Progenitor cell of endocrine pancreas (in vitro differentiated cells): ENCODE measurements around the gene TBC1D8. TPM values are rescaled to one million over a fixed set of nuclear protein-coding genes. Genes with fewer than 3 reads are reported as not detected.

Experiments
- DNase-seq: peaks from one replicate; pipeline ENCODE4 v3.0.0; 2021; ENCODE audit warnings: low spot score; ENCODE audit not compliant: unreplicated experiment
- H3K27ac Mint-ChIP-seq: 2 replicates; pipeline ENCODE4 v1.8.0; 2021; ENCODE audit warnings: mild to moderate bottlenecking, moderate library complexity, mixed read lengths
- H3K27me3 Mint-ChIP-seq: 2 replicates; pipeline ENCODE4 v1.8.0; 2021; ENCODE audit warnings: mixed read lengths
- H3K36me3 Mint-ChIP-seq: 2 replicates; pipeline ENCODE4 v1.8.0; 2022; ENCODE audit warnings: mixed read lengths; ENCODE audit not compliant: insufficient read depth
- H3K4me1 Mint-ChIP-seq: 2 replicates; pipeline ENCODE4 v1.8.0; 2021; ENCODE audit warnings: low read depth, mixed read lengths
- H3K4me3 Mint-ChIP-seq: 2 replicates; pipeline ENCODE4 v1.8.0; 2021; ENCODE audit warnings: low read depth, mild to moderate bottlenecking, moderate library complexity, mixed read lengths
- H3K9me3 Mint-ChIP-seq: 2 replicates; pipeline ENCODE4 v1.8.0; 2021; ENCODE audit warnings: low read depth, mixed read lengths
- total RNA-seq: library from RNA; stranded (reverse); gene quantifications from 2 replicates; pipeline ENCODE4 v1.2.1, GENCODE V29; 2021
- TF ChIP-seq, protein P1 (sequence below): fragments of 200-600 bp; sonication (generic); IDR thresholded peaks from one replicate; pipeline ENCODE4 v1.5.0; 2021; ENCODE audit warnings: antibody characterized with exemption, mild to moderate bottlenecking; ENCODE audit not compliant: unreplicated experiment

Gene TBC1D8
- total RNA-seq, 1 donor from 2014 or later, result 34.8 TPM

GRCh38 chr2:101114815-101115214, 36.4 kb downstream of the TBC1D8 start:
- Mint-ChIP-seq H3K27ac (peak overlapping the region; percentile 65), H3K36me3 (no peaks in the 10 kb centered on the region), H3K4me1 (peaks cover 34% of the 10 kb centered on the region), H3K27me3 (no peaks in the 10 kb centered on the region), H3K4me3 (no peak overlapping the region), H3K9me3 (no peaks in the 10 kb centered on the region)
- TF ChIP-seq, protein P1, sequence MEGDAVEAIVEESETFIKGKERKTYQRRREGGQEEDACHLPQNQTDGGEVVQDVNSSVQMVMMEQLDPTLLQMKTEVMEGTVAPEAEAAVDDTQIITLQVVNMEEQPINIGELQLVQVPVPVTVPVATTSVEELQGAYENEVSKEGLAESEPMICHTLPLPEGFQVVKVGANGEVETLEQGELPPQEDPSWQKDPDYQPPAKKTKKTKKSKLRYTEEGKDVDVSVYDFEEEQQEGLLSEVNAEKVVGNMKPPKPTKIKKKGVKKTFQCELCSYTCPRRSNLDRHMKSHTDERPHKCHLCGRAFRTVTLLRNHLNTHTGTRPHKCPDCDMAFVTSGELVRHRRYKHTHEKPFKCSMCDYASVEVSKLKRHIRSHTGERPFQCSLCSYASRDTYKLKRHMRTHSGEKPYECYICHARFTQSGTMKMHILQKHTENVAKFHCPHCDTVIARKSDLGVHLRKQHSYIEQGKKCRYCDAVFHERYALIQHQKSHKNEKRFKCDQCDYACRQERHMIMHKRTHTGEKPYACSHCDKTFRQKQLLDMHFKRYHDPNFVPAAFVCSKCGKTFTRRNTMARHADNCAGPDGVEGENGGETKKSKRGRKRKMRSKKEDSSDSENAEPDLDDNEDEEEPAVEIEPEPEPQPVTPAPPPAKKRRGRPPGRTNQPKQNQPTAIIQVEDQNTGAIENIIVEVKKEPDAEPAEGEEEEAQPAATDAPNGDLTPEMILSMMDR, result no peak
- DNase-seq, result no peak

DNA sequence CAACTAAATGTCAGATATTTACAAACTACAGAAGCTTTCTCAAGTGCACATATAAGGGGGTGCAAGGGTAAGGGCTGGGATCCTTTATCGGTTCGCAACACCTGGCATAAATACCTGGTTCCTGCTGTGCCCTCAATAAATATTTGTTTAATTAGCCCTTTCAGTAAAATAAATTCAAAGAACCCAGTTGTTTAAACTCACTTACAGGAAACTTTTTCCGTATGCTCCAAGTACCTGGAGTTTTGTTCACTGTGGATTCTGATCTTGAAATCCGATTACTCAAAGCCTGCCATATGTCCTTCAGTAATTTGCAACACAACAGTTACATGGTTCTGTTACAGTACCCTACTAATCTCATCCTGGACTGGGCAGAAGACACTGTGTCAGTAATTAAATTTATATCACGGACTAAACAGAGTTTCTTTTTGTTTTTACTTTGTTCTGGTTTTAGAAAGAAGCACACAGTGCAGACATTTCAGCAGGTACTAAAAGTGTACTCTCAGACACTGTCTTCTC, 36.9 kb downstream of the TBC1D8 start:
- H3K9me3 Mint-ChIP-seq, result no peaks in the 10 kb centered on the region
- H3K27me3 Mint-ChIP-seq, result no peaks in the 10 kb centered on the region
- TF ChIP-seq, protein P1, result no peak
- H3K27ac Mint-ChIP-seq, result peak overlapping the region; percentile 65
- H3K4me1 Mint-ChIP-seq, result peaks cover 36% of the 10 kb centered on the region
- no peaks in the 10 kb centered on the region for H3K36me3 Mint-ChIP-seq
- H3K4me3 Mint-ChIP-seq, result peak overlapping the region; percentile 10
- DNase-seq, result no peak

DNA sequence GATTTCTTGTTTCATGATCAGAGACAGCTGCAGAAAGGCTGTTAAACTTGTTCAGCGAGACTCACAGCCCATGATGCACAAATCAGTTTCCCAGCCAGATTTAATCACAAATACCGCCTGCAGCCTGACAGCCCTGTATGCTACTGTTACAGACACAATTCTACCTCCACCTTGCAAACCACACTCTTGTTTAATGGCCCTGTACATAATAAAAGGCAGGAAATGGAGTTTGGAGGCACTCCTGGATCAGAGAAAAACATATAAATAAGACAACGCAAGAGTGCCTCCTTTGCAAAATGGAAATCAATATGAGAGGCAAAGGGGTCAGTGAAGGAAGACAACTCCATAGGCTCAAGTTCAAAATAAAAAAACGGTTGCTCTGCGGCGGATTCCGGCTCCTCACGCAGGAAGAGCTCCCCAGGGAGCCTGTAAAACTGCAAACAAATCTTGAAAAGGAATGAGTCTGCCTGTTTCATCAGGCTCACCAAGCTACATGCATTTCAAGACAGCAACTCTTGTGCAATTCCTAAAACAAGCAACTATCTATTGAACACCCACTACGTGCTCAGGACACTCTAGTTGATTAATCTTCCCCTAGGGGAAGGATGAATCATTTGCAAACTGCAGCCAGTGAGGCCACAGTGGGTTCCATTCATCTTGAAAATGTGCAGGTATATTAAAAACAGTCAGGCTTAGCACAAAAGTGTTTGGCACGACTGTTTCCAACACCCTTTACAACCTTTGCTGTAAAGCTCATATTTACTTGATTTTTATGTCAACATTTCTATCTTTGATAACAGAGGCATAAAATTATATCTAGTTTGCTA, 37.5 kb downstream of the TBC1D8 start:
- Mint-ChIP-seq H3K27me3 (no peaks in the 10 kb centered on the region), H3K9me3 (no peaks in the 10 kb centered on the region), H3K4me3 (no peak overlapping the region), H3K4me1 (peaks cover 36% of the 10 kb centered on the region), H3K36me3 (no peaks in the 10 kb centered on the region), H3K27ac (peak overlapping the region; percentile 81)
- TF ChIP-seq, protein P1, result no peak
- DNase-seq, result no peak

- Mint-ChIP-seq H3K9me3 (no peaks in the 10 kb centered on the region), H3K36me3 (no peaks in the 10 kb centered on the region), H3K4me3 (no peak overlapping the region), H3K27me3 (no peaks in the 10 kb centered on the region), H3K4me1 (peaks cover 36% of the 10 kb centered on the region), H3K27ac (no peak overlapping the region)
- DNase-seq, result no peak
- TF ChIP-seq, protein P1, result no peak
Observed at GRCh38 chr2:101112772-101113157, 38.4 kb downstream of the TBC1D8 start.

- no peak for DNase-seq
- Mint-ChIP-seq H3K4me1 (peaks cover 38% of the 10 kb centered on the region), H3K36me3 (no peaks in the 10 kb centered on the region), H3K4me3 (no peak overlapping the region), H3K27ac (no peak overlapping the region), H3K27me3 (no peaks in the 10 kb centered on the region), H3K9me3 (no peaks in the 10 kb centered on the region)
- TF ChIP-seq, protein P1, result no peak
Observed at GRCh38 chr2:101111917-101112771, 39.0 kb downstream of the TBC1D8 start.
